ENCODE data around the gene ANTXR2.

- no peak for TF ChIP-seq POLR2A (IDR thresholded peaks at IDR 0.05)
- TF ChIP-seq CTCF (IDR thresholded peaks at IDR 0.05) = no peak
- TF ChIP-seq EP300 (IDR thresholded peaks at IDR 0.05) = no peak
These were observed 9.7 kb upstream of the ANTXR2 start for GRCh38 chr4:80082693-80083092.
